Coronary artery (tissue), 2 donors: ENCODE results near the gene COQ9.

Experiments used
- DNase-seq: peaks from one replicate; pipeline ENCODE4 v3.0.0-alpha.2; 2017; ENCODE audit warnings: low spot score
- H3K27ac ChIP-seq, 2 donors: fragments of 200-600 bp; sonication (generic); one replicate each; pipeline ENCODE4 v1.5.1; 2016 to 2019
- H3K4me3 ChIP-seq: fragments of 200-600 bp; sonication (generic); 2 replicates; pipeline ENCODE4 v1.5.1; 2016; ENCODE audit warnings: mild to moderate bottlenecking, moderate library complexity
- CTCF ChIP-seq: fragments of 200-600 bp; sonication (generic); IDR thresholded peaks from one replicate; pipeline ENCODE4 v1.5.1; 2019; ENCODE audit warnings: antibody characterized with exemption

The COQ9 gene

GRCh38 chr16:57462978-57463362, 15.7 kb downstream of the COQ9 start:
- peak; percentile 64 for DNase-seq
- Histone ChIP-seq H3K4me3 (peak overlapping the region; percentile 96), H3K27ac (peak overlapping the region; percentile 90 to 94)
- TF ChIP-seq CTCF = no peak

GRCh38 chr16:57464523-57464922, 17.2 kb downstream of the COQ9 start:
- Histone ChIP-seq H3K4me3 (no peak overlapping the region), H3K27ac (no peak overlapping the region)
- no peak for TF ChIP-seq CTCF
- no peak for DNase-seq

GRCh38 chr16:57468346-57468745, 21.1 kb downstream of the COQ9 start:
- DNase-seq = peak; percentile 26
- TF ChIP-seq CTCF = no peak
- Histone ChIP-seq H3K4me3 (no peak overlapping the region), H3K27ac (no peak overlapping the region)

GRCh38 chr16:57469046-57469445, 21.8 kb downstream of the COQ9 start:
- TF ChIP-seq CTCF = no peak
- Histone ChIP-seq H3K27ac (no peak overlapping the region), H3K4me3 (no peak overlapping the region)
- DNase-seq = peak; percentile 58

- H3K4me3 ChIP-seq = no peak overlapping the region
- TF ChIP-seq CTCF = no peak
- peak overlapping the region in 1 of 2 donors; percentile 12 for H3K27ac ChIP-seq
- peak; percentile 72 for DNase-seq
Measured at GRCh38 chr16:57469917-57470470, 22.7 kb downstream of the COQ9 start.

GRCh38 chr16:57470711-57471110, 23.4 kb downstream of the COQ9 start:
- TF ChIP-seq CTCF = no peak
- peak; percentile 70 for DNase-seq
- no peak overlapping the region for H3K27ac ChIP-seq

GRCh38 chr16:57471209-57471608, 23.9 kb downstream of the COQ9 start:
- peak; percentile 55 for DNase-seq
- Histone ChIP-seq H3K27ac (no peak overlapping the region), H3K4me3 (no peak overlapping the region)
- no peak for TF ChIP-seq CTCF

More at GRCh38 chr16:57470711-57471110, 23.4 kb downstream of the COQ9 start:
- no peak overlapping the region for H3K4me3 ChIP-seq
